Fibroblast of skin of right quadriceps (primary cell): ENCODE results near the gene GJC1.

ENCODE experiments used
- DNase-seq: peaks from one replicate; pipeline ENCODE4 v3.0.0-alpha.2; 2013

The GJC1 gene

DNA sequence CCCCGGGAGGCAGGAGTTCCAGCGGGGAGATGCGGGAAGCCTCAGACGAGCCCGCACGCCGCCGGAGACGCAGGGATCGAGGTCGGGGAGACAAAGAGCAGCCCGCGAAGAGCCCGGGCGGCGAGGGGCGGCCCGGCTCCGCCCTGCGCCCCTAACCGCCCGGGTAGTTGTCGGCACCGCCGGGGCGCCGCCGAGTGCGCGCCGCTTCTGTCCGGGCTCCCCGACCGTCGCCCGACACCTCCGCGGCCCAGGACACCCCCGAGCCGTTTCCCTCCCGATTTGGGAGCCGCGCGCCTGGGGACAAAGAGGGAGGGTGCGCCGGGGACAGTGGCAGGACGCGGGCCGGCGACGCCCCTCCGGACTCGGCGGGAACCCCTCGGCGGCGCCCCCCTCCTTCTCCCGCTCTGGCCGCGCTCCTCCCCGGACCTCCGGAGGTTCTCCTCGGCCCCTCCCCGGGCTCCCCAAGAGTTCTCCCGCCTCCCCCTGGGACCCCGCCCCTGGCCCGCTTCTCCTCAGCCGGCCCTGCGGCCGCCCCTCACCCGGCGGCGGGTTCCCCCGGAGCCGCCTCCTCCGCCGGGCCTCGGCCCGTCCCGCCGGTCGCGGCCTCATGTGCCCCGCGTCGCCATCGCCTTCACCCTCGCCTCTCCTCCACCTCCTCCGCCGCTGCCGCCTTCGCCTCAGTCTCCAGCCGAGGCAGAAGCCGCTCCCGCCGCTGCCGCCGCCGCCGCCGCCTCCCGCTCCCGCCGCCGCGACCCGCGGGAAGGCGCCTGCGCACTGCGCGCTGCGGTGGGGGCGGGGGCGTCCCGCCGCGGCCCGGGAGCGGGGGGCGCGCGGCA is at the start of gene GJC1:
TSS of gene GJC1 (minus strand) at position 765 of the 836 bp plus-strand sequence. CDS start 24,470 bp downstream, outside the sequence.
- peak; percentile 53 for DNase-seq

DNA sequence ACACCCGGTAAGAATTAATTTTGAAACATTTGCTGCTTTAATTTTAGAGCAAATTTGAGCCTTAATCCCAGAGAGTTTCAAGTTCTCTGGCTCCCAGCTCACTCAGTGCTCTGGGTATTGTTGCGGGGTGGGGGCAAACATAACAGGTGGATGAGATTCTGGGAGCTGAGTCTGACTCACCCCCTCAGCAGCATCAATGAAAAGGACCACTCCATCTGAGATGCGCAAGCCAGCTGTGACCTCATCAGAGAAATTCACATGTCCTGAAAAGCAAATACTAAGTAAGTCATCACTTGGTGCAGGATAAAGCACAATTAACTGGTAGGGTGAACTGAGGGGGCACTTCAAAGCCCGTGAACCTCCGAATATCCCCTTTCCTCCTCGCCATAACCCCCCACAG is 49.3 kb upstream of the GJC1 start:
- DNase-seq = no peak

DNA sequence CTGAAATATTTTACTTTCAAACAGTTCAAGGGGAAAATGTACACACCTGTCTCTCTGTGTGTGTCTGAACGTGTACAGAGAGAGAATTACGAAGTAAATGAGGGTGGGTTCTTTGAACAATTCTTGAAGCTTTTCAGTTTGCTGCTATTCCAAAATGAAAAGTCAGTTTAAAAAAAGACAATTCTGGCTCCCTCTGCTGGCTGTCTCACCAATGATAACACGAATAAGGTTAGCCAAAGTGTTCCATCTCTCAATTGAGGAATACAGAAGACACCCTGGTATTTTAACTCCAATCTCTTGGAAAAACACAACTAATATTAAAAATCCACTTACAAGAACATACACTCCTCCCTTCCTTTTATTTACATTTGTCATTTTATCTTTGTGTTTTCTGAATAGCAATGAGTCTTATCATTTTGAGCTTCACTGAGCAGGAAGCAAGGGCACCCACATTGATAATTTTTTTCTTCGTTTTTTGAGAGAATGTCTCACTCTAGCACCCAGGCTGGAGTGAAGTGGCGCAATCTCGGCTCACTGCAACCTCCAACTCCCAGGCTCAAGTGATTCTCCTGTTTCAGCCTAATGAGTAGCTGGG is 48.6 kb upstream of the GJC1 start:
- peak; percentile 41 for DNase-seq

DNA sequence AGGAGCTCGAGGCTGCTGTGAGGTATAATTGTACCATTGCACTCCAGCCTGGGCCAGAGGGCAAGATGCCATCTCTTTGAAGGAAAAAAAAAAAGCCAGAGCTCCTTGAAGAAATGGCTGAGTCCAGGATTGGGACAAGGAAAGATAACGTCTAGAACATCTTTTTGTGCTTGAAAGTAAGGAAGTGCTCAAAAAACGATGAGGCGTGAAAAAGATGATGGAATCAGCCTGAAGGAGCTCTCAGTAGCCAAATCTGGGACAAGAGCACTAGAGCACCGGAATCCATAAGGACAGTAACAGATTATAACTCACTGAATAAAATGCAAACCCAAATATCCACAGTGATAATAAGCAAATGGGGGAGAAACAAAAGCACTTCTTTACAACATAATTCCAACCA is 47.0 kb upstream of the GJC1 start:
- DNase-seq = no peak

DNA sequence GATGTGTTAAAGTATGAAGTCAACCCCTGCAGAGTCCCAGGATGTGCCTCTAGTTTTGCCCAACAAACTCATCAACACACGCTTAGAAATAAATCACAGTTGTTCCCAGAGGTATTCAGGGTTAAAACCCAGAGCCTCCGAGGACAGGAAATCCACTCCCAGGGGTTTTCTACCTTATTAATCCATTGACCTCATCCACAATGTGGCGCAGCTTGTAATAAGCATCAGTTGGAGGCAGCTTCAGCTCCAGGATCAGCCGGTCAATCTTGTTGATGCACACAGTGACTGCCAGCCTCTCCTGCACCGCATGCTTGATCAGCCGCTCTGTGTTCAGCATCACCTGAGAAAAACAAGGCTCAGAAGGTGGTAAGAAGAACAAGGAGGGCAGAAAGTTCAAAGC is 45.7 kb upstream of the GJC1 start:
- no peak for DNase-seq

DNA sequence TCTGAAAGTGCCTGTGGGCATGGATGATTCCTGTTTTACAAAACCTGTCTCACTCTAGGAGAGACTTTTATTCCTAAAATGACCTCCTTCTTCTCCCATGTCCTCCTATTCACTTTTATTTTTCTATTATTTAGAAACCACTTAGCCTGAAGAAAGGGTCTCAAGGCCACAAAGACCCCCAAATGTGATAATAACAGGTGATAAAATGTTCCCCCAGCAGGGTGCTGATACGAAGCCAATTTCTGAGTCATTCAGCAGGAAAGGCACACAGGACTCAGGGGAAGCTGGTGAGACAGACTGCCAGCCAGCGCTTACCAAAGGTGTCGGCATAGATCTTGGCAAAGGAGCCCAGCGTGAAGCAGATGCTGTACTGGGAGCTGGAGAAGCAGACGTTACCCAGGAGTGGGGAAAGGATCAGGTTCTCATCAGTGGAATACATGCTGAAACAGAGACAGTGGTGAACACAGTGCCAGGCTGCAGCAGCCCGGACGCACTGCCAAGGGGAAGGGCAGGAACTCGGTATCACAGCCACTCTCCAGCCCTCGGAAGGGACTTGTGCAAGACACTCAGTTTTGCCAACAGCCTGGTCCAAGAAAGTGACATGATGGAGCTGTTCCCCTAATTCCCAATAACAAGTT is 42.2 kb upstream of the GJC1 start:
- no peak for DNase-seq

DNA sequence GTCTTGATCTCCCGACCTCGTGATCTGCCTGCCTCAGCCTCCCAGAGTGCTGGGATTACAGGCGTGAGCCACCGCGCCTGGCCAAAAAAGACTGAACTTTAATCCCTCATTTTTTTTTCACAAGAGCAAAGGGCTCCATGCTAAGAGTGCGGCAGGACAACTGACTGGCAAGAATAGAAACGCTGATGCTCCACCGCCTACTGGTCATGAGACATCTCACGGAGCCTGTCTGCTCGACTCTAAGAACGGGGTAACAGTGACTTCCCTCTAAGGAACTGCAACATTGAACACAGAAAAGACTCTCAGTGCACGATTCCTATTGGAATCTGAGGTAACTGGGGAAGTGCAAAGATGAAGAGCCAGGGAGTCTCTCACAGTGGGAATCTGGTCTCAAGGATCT is 41.5 kb upstream of the GJC1 start:
- DNase-seq = no peak

DNA sequence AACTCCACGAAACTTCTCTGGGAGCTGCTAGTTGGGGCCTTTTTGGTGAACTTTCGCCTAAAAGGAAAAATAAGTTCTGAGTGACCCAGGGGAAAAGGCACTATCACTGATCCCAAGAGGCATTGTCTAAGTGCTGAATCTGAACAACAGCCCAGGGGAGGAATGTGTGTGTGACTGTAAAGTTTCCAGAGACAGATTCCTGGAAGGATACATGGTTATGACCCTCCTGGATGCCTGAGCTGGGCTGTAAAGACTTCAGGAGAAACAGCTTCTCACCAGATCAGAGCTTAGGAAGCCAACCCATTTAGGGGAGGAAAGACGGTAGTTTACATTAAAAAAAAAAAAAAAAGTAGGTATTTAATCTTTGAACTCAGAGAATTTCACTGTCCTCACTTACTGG is 37.8 kb upstream of the GJC1 start:
- peak; percentile 23 for DNase-seq

DNA sequence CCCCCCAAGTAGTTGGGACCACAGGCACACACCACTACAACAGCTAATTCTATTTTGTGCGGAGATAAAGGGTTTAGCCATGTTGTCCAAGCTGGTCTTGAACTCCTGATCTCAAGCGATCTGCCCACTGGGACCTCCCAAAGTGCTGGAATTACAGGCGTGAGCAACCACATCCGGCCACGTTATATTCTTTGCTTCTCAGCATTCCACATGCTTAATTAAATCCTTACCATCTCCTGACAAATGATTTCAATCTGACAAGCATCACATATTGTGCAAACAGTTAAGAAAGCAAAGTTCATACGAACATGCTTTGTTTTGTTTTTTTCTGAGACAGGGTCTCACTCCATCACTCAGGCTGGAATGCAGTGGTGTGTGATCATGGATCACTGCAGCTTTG is 35.8 kb upstream of the GJC1 start:
- DNase-seq = peak; percentile 88

DNA sequence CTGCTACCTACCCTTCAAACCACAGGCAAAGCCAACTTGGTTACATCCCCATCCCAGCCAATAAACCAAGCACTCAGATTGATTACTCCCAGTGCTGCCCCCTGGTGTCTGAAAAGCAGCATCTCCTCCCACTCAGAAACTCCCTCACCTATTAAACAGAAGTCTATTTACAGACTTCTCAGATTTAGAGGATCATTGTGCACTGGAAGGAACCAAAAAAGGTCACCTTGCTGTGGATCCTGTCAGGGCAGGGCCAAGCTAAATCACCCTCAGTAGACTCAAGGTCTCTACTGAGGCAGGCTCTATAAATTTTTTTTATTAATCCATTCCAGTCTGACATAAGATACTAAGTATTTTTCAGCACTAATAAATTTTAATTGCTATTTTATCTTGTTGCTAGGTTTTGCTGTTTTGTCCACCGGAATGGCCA is 35.2 kb upstream of the GJC1 start:
- DNase-seq = peak; percentile 78

DNA sequence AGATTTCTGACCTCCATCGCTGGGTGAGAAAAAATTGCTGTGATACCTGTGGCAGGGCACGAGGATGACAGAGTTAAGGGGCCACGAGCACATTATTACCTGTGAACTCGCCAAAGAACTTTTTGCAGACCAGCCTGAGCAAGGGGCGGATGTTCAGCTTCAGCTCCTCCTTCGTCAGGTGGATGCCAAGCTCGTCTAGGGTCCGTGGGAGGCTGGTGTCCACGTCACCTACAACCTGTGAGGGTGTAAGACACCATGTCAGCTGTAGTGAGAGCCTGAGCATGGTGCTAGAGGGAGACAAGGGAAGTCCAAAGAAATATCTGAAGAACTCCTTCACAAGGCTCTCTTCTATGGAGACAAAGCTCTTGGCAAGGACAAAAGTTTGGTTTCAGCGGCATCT is 34.7 kb upstream of the GJC1 start:
- DNase-seq = no peak

DNA sequence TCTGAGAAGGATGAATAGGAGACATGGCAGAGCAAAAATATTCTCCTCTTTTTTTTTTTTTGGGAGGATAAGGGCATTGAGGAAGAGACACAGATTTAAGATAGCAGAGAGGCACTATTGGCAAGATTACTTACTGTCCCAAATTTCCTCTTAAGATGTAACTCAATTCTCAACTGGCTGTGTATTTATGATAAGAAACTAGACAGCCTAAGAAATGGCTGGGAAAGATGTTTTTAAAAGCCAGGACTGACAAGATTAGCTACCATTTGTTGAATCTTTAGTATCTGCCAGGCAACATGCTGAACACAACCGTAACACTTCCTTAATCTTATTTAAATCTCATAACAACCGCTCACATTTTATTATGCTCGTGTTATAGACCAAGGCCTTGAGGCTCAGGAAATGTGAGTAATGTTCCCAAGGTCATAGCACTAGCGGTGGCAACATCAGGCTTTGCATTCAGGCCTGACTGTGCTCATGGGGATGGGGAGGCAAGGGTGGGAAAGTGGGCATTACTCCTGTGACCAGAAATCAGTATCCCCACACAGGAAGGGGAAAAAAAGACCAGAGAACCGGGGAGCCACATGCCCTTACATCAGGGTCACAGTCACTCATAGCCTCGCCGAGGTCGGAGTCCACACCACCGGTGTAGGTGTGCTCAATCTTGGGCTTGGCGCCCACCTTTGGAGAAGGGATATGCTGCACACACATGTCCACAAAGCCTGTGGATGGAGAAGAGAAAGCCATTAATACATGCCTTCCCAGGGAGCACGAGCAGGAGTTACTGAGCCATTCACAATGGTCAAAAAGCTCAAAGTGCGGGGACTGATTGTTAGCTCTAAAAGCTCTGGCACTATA is 33.2 kb upstream of the GJC1 start:
- no peak for DNase-seq

DNA sequence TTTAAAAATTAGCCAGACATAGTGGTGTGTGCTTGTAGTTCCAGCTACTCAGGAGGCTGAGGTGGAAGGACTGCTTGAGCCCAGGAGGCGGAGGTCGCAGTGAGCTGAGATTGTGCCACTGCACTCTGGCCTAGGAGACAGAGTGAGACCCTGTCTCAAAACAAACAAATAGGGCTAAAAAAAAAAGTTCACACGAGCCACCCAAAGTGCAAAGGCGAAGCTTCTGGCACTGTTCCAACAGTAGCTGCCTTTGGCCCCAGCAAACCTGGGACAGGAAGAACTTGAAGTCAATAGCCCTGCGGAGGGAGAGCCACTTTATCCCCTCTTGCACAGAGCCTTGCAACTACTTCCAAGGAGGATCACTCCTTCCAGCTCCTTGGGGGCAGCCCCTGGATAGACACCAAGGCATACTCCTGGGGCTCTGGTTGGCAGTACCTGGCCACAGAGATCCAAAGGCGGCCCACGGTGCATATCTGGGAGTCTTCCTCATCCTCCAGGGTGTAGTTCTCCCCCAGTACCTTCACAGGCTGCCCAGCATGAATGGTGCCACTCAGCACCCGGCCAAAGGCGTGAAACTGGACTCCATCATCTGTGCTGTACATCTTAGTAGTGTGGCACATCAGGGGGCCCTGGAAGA is 32.3 kb upstream of the GJC1 start:
- DNase-seq = no peak

DNA sequence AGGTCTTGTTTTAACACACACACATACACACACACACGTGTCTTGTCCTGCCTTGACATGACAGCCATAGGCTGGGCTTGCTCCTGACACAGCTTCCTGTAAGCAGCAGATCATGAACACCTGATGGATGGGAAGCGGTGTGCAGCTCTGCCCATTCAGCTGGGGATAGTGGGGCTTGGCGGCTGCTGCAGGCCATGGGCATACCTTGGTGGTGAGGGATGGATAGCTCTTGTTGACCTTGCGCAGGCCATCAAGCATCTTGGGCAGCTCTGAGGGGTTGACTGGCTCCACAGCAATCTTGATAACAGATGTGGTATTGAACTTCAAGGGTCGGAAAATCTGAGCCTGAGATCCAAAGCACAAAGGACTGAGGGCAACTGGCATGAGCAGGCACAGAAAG is 29.6 kb upstream of the GJC1 start:
- DNase-seq = no peak

DNA sequence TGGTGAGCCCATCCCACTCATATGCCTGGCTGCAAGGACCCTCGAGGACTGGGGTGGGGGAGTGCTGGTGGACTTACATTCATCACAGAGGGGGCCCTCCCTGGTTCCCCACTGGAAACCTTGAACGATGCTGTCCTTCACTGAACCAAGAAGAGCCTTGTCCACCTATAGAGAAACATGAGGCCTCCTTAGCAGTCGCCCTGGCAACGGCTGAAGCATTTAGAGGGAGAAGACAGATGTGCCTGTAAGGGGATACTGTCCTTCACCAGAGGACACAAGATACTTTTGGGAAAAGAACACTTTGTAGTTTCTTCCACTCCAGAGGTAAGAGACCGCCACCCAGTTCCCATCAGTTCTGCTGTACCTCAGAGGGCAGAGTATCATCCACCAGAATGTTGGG is 24.1 kb upstream of the GJC1 start:
- no peak for DNase-seq

DNA sequence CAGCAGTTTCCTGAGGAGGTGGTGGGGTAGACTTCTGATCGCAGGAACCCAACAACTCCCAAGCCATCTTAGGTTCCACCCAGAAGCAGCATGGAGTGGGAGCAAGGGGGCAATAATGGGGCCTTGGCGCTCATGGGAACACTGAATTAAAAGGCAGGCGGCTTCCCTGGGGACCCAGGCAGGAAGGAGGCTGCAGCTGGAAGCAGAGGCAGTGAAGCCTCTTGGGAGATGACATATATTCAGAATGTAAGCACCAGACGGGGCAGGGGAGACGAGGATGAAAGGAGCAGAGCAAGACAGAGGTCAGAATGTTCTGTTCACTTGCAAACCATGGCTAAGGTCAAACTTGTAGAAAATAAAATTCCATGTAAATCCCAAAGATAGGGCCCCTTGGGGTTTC is 20.5 kb upstream of the GJC1 start:
- DNase-seq = no peak

DNA sequence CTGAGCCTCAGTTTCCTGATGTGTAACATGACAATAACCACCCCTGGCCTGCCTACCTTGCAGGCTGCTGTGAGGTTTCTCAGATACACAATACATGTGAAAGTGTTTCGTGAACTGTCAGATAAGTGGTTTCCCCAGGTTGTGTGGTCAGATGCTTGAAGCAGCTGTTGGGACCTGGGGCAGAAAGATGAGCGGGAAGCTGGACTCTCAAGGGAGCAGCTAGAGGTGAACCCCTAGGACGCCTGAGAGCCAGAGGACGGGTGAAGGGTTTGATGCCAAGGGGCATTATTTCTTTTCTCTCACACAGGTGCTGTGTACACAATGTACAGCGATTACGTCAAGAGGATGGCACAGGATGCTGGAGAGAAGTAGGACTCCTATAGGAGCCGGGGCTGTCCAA is 19.9 kb upstream of the GJC1 start:
- no peak for DNase-seq

DNA sequence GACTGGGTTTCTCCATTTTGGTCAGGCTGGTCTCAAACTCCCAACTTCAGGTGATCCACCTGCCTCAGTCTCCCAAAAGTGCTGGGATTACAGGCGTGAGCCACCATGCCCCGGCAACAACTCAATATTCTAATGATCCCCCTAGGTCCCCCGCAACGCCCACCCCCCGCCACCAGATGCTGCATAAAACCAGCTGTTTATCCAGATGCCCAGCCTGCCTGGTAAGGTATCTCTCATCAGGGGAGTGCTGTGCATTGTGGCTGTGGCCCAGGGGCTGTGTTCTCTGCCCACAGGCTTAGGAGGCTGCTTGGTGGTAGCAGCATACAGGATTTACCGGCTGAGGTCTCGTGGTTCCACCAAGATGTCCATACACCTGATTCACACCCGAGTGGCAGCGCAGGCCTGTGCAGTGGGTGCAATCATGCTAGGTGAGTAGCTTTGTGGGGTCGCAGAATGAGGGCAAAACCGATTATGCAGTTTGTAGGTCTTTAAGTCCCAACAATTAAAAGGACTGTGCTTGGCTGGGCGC is 18.9 kb upstream of the GJC1 start:
- no peak for DNase-seq

DNA sequence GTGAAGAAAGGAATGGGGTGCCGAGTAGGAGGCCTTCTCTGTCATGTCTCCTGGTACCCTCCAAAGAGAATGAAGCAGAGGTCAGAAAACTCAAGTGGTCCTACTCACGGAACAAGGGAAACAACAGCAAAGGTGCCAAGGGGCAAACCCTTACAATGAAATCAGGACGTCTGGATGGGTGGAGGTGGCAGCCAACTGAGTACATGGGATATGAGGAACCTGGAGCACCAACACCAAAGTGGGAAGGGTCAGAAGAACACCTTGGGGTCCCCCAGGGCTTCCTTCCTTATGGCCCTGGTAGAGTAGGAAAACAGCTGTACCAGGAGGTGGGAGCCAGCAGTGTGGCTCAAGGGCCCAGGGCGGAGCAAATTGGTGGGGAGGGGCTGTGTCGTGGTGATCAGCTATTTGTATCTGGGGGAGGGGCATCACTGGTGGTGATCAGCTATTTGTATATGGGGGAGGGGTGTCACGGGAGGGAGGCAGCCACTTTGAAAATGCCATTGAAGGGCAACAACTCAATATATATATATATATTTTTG is 18.2 kb upstream of the GJC1 start:
- DNase-seq = no peak

DNA sequence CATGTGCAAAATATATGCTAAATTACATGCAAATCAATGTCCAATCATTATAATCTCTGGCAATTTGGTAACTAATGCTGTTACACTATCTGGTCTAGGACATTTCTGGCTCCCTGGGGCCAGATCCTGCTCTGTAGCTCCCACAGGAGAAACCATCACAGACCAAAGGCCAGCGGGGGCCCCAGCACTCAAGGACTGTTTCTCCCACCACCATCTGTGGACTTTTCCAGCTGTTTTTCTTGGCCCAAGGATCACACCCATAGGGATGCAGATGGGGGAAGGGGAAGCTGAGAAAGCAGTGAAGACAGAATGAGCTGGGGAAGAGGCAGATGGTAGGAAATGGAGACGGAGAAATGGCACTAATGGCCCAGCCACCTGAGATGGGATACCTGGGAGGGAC is 17.5 kb upstream of the GJC1 start, which contains the start of gene HIGD1B:
TSS of gene HIGD1B (plus strand) at position 298 of the 400 bp plus-strand sequence. CDS start 270 bp downstream, outside the sequence.
- DNase-seq = no peak

DNA sequence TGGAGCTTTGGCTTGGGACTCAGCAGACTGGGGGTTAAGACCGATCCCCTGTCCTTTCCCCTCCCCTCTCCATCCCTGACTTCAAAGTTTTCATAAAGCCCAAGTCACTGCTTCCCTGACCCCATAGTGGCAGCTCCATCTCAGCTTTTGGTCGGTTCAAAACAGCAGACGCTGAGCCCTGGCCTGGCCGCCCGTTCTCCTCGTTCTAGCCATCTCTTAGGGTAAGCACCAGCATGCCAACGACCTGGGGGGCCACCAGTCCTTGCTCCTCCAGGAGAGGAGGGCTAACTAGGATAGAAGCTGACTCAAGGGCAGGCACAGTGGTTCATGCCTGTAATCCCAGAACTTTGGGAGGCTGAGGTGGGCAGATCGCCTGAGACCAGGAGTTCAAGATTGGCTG is 16.1 kb upstream of the GJC1 start:
- no peak for DNase-seq

DNA sequence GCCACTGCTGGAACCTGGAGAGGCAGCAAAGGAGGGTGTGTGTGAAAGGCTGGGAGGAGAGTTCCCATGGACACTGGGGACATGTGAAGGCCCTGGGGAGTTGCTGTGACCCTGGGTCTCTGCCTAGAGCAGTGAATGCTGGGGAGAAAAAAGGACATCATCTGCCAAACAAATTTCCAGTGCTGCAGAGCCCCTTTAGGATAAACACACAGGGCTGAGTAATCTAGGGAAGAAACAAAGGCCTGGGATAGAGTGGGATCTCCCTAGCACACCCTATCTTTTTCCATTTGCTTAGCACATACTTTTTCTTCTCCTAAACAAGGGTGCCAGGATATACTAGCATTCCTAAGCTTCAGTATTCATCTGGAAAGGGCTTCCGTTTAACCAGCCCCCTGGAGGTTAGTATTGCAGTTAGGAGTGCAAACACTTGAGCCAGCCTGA is 14.3 kb upstream of the GJC1 start:
- DNase-seq = peak; percentile 35
